ENCODE results near the gene ITPRIPL2. TPM values are rescaled to one million over a fixed set of nuclear protein-coding genes. Genes with fewer than 3 reads are reported as not detected.

ITPRIPL2 gene
- total RNA-seq, 1 donor from 2014 or later, result 39.2 TPM

GRCh38 chr16:19083670-19084069 lies 30.1 kb upstream of the ITPRIPL2 start:
- peaks cover 3% of the 10 kb centered on the region for H3K27me3 Mint-ChIP-seq (ENCODE audit: low read depth)
- peaks cover 15% of the 10 kb centered on the region for H3K4me1 Mint-ChIP-seq
- H3K27ac Mint-ChIP-seq, result peak overlapping the region; percentile 73
- no peak for DNase-seq (ENCODE audit: low spot score in 2 of 2, unreplicated experiment in 2 of 2)
- H3K36me3 Mint-ChIP-seq, result peaks cover 31% of the 10 kb centered on the region
- no peak for TF ChIP-seq CTCF (IDR thresholded peaks at IDR 0.05; ENCODE audit: unreplicated experiment)
- no peak overlapping the region for H3K4me3 Mint-ChIP-seq
- H3K9me3 Mint-ChIP-seq, result peaks cover 11% of the 10 kb centered on the region

- no peak for DNase-seq (ENCODE audit: low spot score in 2 of 2, unreplicated experiment in 2 of 2)
- TF ChIP-seq CTCF (IDR thresholded peaks at IDR 0.05; ENCODE audit: unreplicated experiment), result no peak
- peaks cover 11% of the 10 kb centered on the region for H3K9me3 Mint-ChIP-seq
- peaks cover 15% of the 10 kb centered on the region for H3K4me1 Mint-ChIP-seq
- no peak overlapping the region for H3K4me3 Mint-ChIP-seq
- H3K36me3 Mint-ChIP-seq, result peaks cover 27% of the 10 kb centered on the region
- peaks cover 3% of the 10 kb centered on the region for H3K27me3 Mint-ChIP-seq (ENCODE audit: low read depth)
- no peak overlapping the region for H3K27ac Mint-ChIP-seq
Measured at GRCh38 chr16:19084139-19084538, 29.6 kb upstream of the ITPRIPL2 start.

- H3K4me1 Mint-ChIP-seq, result peaks cover 15% of the 10 kb centered on the region
- no peak overlapping the region for H3K4me3 Mint-ChIP-seq
- H3K36me3 Mint-ChIP-seq, result peaks cover 21% of the 10 kb centered on the region
- no peak for TF ChIP-seq CTCF (IDR thresholded peaks at IDR 0.05; ENCODE audit: unreplicated experiment)
- no peak for DNase-seq (ENCODE audit: low spot score in 2 of 2, unreplicated experiment in 2 of 2)
- H3K27ac Mint-ChIP-seq, result no peak overlapping the region
- H3K27me3 Mint-ChIP-seq (ENCODE audit: low read depth), result peaks cover 3% of the 10 kb centered on the region
- H3K9me3 Mint-ChIP-seq, result peaks cover 10% of the 10 kb centered on the region
Measured at GRCh38 chr16:19084879-19085278, 28.9 kb upstream of the ITPRIPL2 start.

GRCh38 chr16:19085679-19086200 lies 28.0 kb upstream of the ITPRIPL2 start:
- Mint-ChIP-seq H3K9me3 (peaks cover 7% of the 10 kb centered on the region), H3K4me1 (peaks cover 15% of the 10 kb centered on the region), H3K27me3 (ENCODE audit: low read depth) (peaks cover 3% of the 10 kb centered on the region), H3K36me3 (peaks cover 17% of the 10 kb centered on the region), H3K4me3 (peak overlapping the region; percentile 69), H3K27ac (no peak overlapping the region)
- no peak for DNase-seq (ENCODE audit: low spot score in 2 of 2, unreplicated experiment in 2 of 2)
- no peak for TF ChIP-seq CTCF (IDR thresholded peaks at IDR 0.05; ENCODE audit: unreplicated experiment)

- peaks cover 10% of the 10 kb centered on the region for H3K9me3 Mint-ChIP-seq
- peak overlapping the region; percentile 85 for H3K27ac Mint-ChIP-seq
- peak overlapping the region; percentile 69 for H3K4me3 Mint-ChIP-seq
- H3K36me3 Mint-ChIP-seq, result peaks cover 9% of the 10 kb centered on the region
- peak; percentile 69 to 92 for DNase-seq (ENCODE audit: low spot score in 2 of 2, unreplicated experiment in 2 of 2)
- peak; percentile 97 for TF ChIP-seq CTCF (IDR thresholded peaks at IDR 0.05; ENCODE audit: unreplicated experiment)
- H3K4me1 Mint-ChIP-seq, result peaks cover 15% of the 10 kb centered on the region
- H3K27me3 Mint-ChIP-seq (ENCODE audit: low read depth), result peaks cover 3% of the 10 kb centered on the region
Measured at GRCh38 chr16:19086322-19087199, 27.2 kb upstream of the ITPRIPL2 start.
